Endothelial cell of umbilical vein (primary cell): Measurements from ENCODE around the gene SUGCT. TPM values are rescaled to one million over a fixed set of nuclear protein-coding genes. Genes with fewer than 3 reads are reported as not detected.

Experiments
- BruUV-seq: library from RNA; stranded (reverse); fragments of 400-500 nt; replicated peaks from 2 replicates; lab custom pipeline; 2021; lab: Mats Ljungman, UMichigan
- CTCF ChIA-PET: fragments of 300-600, 350-600 bp; sonication (Branson Sonifier 250); formaldehyde crosslinking; loops from one replicate; lab custom pipeline; 2021; ENCODE audit warnings: antibody characterized with exemption, inconsistent platforms; lab: Charles Lee
- POLR2A ChIA-PET: fragments of 300-600, 350-600 bp; sonication (Branson Sonifier 250); formaldehyde crosslinking; loops from one replicate; lab custom pipeline; 2021; ENCODE audit warnings: antibody characterized with exemption, inconsistent platforms; lab: Charles Lee
- DNase-seq: peaks from one replicate; pipeline ENCODE4 v3.0.0-alpha.2; 2011; ENCODE audit warnings: low read depth, low spot score
- FAIRE-seq: peaks from 2 replicates; lab custom pipeline; 2011; peaks lifted over from hg19 to GRCh38; lab: Jason Lieb, UNC
- H2AFZ ChIP-seq: 2 replicates; pipeline ENCODE4 v1.6.0; 2012; ENCODE audit warnings: low read depth, low read length, control low read depth, inconsistent platforms
- H3K27ac ChIP-seq: 2 replicates; pipeline ENCODE4 v1.5.1; 2011; ENCODE audit warnings: low read depth, mild to moderate bottlenecking, control low read depth, low read length, moderate library complexity; ENCODE audit not compliant: insufficient read depth
- H3K27me3 ChIP-seq, 2 experiments: 2 replicates each; pipeline versions ENCODE4 v1.6.0 to v1.6.1; 2011; ENCODE audit warnings: low read length in 2 of 2, mixed read lengths in 1 of 2; ENCODE audit not compliant: control insufficient read depth in 2 of 2, insufficient read depth in 2 of 2
- H3K36me3 ChIP-seq, 2 experiments: 2 replicates in 1 of 2; 3 replicates in 1 of 2; pipeline ENCODE4 v1.5.1; 2011; ENCODE audit warnings: low read length in 2 of 2, mild to moderate bottlenecking in 1 of 2, moderate library complexity in 1 of 2; ENCODE audit not compliant: control insufficient read depth in 2 of 2, insufficient read depth in 2 of 2; ENCODE audit errors: extremely low read depth in 1 of 2
- H3K4me1 ChIP-seq: 3 replicates; pipeline ENCODE4 v1.5.1; 2011; ENCODE audit warnings: mild to moderate bottlenecking, low read length; ENCODE audit not compliant: control insufficient read depth, insufficient read depth; ENCODE audit errors: extremely low read depth
- H3K4me2 ChIP-seq: 2 replicates; pipeline ENCODE4 v1.6.1; 2011; ENCODE audit warnings: low read length, control low read depth, mixed read lengths; ENCODE audit not compliant: insufficient read depth
- H3K4me3 ChIP-seq, 3 experiments: fragments of 200-600 bp in 1 of 3; sonication (generic), shearing (Covaris generic) in 1 of 3; replicated peaks in 1 of 3; 2 replicates each; pipeline ENCODE4 v1.5.1; 2011 to 2016; ENCODE audit warnings: control low read depth in 3 of 3, low read length in 3 of 3, mild to moderate bottlenecking in 2 of 3, inconsistent platforms in 1 of 3, low read depth in 1 of 3, moderate library complexity in 1 of 3; ENCODE audit not compliant: insufficient read depth in 1 of 3
- H3K79me2 ChIP-seq: 2 replicates; pipeline ENCODE4 v1.6.0; 2012; ENCODE audit warnings: low read length, inconsistent platforms; ENCODE audit not compliant: control insufficient read depth, insufficient read depth
- H3K9ac ChIP-seq: replicated peaks from 2 replicates; pipeline ENCODE3; 2011; ENCODE audit warnings: low read length, control low read depth; ENCODE audit not compliant: insufficient read depth; ENCODE audit errors: extremely low read depth
- H3K9me1 ChIP-seq: replicated peaks from 3 replicates; pipeline ENCODE4 v1.6.0; 2011; ENCODE audit warnings: mild to moderate bottlenecking, low read length; ENCODE audit not compliant: control insufficient read depth, insufficient read depth; ENCODE audit errors: extremely low read depth
- H3K9me3 ChIP-seq: replicated peaks from 2 replicates; pipeline ENCODE4 v1.5.1; 2012; ENCODE audit warnings: low read length, inconsistent platforms; ENCODE audit not compliant: control insufficient read depth, insufficient read depth
- H4K20me1 ChIP-seq: replicated peaks from 2 replicates; pipeline ENCODE3; 2011; ENCODE audit warnings: mild to moderate bottlenecking, low read length; ENCODE audit not compliant: control insufficient read depth, insufficient read depth; ENCODE audit errors: extremely low read depth
- CTCF ChIP-seq, 2 donors: IDR thresholded peaks; 1 replicate in 1 of 2; 2 replicates in 1 of 2; pipeline ENCODE4 v1.5.1; 2011; ENCODE audit warnings: low read length in 2 of 2, mild to moderate bottlenecking in 2 of 2, moderate library complexity in 2 of 2, control low read depth in 1 of 2, inconsistent platforms in 1 of 2, low read depth in 1 of 2; ENCODE audit not compliant: insufficient read depth in 1 of 2; ENCODE audit errors: extremely low read depth in 1 of 2
- EZH2 ChIP-seq: IDR thresholded peaks from 2 replicates; pipeline ENCODE4 v1.6.1; 2012; ENCODE audit warnings: borderline replicate concordance, low read depth, mild to moderate bottlenecking, moderate library complexity, low read length, inconsistent platforms; ENCODE audit not compliant: severe bottlenecking
- FOS ChIP-seq: IDR thresholded peaks from 2 replicates; pipeline ENCODE4 v1.6.1; 2011; ENCODE audit warnings: mild to moderate bottlenecking, low read length, moderate library complexity, borderline replicate concordance; ENCODE audit not compliant: insufficient read depth
- POLR2A ChIP-seq: IDR thresholded peaks from 2 replicates; pipeline ENCODE4 v1.6.1; 2012; ENCODE audit warnings: low read depth, mild to moderate bottlenecking, control low read depth, low read length
- POLR2AphosphoS5 ChIP-seq: IDR thresholded peaks from 2 replicates; pipeline ENCODE4 v1.6.1; 2012; ENCODE audit warnings: low read depth, mild to moderate bottlenecking, control low read depth, low read length, moderate library complexity; ENCODE audit not compliant: insufficient read depth
- dilution Hi-C: fragments of 300-500 bp; cut with MboI; formaldehyde crosslinking; loops from one replicate; pipeline ENCODE4 v1.15.0; 2019; ENCODE audit warnings: low sequenced_read_pairs; ENCODE audit not compliant: extremely low pct_ligation_motif_present
- intact Hi-C: fragments of 100-400 bp; cut with micrococcal nuclease; formaldehyde crosslinking; loops from one replicate; pipeline ENCODE4 v1.10.0; 2022
- polyA plus RNA-seq, 4 experiments: library from polyadenylated mRNA; depleted of rRNA in 3 of 4; stranded (reverse) in 3 of 4; unstranded in 1 of 4; fragments of >200 nt; gene quantifications; 2 replicates each; pipeline versions ENCODE4 v1.2.1 to v1.2.3, GENCODE V29; 2011 to 2012; ENCODE audit warnings: missing spikeins in 1 of 4
- total RNA-seq: library from RNA; stranded (reverse); gene quantifications from 2 replicates; pipeline ENCODE4 v1.2.3, GENCODE V29; 2021

The SUGCT gene
- total and polyA plus RNA-seq, 2 donors (not counting 3 experiments of a cell fraction or from before 2014, with no cell fraction given): 1.2 to 1.4 TPM

DNA sequence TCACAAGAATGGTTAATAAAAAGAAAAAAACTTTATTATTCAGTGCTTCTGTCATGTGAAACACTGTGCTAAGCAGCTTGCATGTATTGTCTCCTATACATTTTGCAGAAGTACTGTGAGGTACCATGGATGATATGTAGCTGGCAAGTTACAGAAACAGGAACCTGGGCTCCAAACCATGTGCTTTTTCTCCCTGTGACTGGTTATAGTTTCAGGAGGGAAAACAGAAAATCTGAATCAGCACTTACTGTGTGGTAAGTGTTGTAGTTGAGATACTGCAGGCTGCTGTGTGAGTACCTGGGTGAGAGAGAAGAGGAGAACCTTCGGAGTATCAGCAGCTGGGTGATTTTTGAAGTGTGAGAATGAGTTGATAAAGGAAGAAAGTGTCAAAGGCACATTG, 285.0 kb downstream of the SUGCT start:
- H3K27me3 ChIP-seq: no peaks in the 10 kb centered on the region
- DNase-seq: no peak

More for the DNA sequence above, 285.0 kb downstream of the SUGCT start:
- H4K20me1 ChIP-seq: no peaks in the 10 kb centered on the region
- no peak for FAIRE-seq
- TF ChIP-seq CTCF (IDR thresholded peaks at IDR 0.05; ENCODE audit: extremely low read depth in 1 of 2, insufficient read depth in 1 of 2, low read depth in 1 of 2, low read length in 2 of 2) (no peak), POLR2A (no peak), FOS (no peak), EZH2 (no peak), POLR2AphosphoS5 (no peak)
- CTCF ChIA-PET: interaction anchor here (0.9 to 2.2 kb wide), 6 partner anchors 9 to 187 kb away, joined by 3 to 6 read pairs (median 3); no protein-coding TSS in a partner anchor
- H3K4me2 ChIP-seq: no peak overlapping the region
- intact Hi-C loops: no loop called here
- H2AFZ ChIP-seq: no peak overlapping the region
- no peaks in the 10 kb centered on the region for H3K36me3 ChIP-seq
- no peak overlapping the region for H3K4me3 ChIP-seq
- no TSS peak for BruUV-seq
- dilution Hi-C loops: no loop called here
- H3K9me3 ChIP-seq: no peaks in the 10 kb centered on the region
- POLR2A ChIA-PET: no interaction called here
- no peaks in the 10 kb centered on the region for H3K79me2 ChIP-seq
- no peaks in the 10 kb centered on the region for H3K9me1 ChIP-seq
- no peak overlapping the region for H3K9ac ChIP-seq
- no peak overlapping the region for H3K27ac ChIP-seq
- no peaks in the 10 kb centered on the region for H3K4me1 ChIP-seq
